ENCODE results near the gene LY6G6C.

The LY6G6C gene

DNA sequence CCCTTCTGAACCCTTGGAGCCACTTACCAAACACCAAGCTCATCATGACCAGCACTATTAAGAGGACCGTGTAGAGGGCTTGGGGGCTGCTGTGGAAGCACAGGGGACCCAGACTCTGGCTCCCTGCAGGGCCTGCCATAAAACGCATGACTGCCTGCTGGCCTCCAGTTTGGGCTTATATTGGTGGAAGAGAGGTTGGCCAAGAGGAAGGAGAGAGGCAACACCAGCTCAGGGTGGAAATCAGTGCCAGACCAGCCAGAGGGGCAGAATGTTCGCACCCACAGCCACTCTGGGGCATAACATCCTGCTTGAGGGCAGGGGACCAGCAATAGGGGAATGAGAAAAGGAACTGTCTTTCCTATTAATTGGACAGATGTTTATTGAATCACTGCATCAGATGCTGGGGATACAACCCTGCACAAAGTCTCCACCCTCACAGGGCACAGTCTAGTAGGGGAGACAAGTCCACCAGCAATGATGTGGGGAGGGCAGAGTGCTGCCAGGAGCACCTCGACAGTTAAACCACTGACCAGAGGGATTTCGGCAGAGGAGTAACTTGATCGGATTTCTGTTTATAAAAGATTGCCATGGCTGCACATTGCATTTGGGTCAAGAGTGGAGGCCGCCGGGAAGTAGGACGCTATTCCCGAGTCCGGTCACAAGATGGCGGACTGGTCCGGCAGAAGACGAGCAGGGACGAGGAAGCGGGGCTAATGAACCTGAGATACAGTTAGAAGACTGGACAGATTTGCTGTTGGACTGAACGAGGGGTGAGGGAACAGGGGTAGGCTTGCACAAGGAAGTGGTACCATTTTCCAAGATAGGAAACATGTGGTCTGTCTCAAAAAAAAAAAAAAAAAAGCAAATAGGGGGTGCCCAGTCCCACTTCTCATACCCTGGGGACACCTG is 41.1 kb downstream of the LY6G6C start, which contains the start of gene LY6G5C:
TSS of gene LY6G5C (minus strand) at position 842 of the 909 bp plus-strand sequence. CDS start at position 148, 694 bp downstream.
- peak; percentile 87 for DNase-seq (ENCODE audit: low spot score)

DNA sequence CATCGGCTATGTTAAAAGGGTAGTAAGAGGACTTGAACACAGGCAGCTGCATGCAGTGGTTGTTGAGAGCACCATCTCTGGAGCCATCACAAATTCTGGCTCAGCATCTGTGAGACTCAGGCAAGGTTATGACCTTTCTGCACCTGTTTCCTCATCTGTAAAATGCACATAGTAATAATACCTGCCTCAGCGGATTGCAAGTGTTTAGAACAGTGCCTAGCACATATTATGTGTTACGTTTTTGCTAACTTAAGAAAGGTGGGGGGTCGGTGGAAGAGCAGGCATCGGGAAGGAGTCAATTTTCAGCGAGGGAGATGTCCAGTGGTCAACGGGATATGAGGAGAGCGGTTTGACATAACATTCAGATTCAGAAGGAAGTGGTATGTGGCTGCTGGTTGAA is 43.6 kb downstream of the LY6G6C start:
- DNase-seq (ENCODE audit: low spot score) = no peak

DNA sequence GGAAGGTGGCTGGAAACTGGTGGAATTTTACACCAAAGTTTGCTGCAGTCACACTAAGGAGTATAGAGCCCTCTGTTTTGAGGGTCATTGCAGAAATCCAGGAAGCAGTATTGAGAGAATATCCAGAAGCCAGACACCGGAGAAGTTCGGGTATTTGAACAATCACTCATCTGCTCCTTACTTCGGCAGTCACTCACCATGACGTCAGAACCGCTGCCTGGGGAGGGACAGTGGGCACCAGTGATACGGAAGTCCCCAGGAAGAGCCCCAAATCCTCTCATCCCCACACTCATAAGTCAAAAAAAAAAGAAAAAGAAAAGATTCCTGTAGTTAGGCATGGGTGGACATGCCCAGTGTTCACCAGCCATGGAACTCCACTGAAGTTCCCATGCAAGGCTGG is 44.6 kb downstream of the LY6G6C start:
- no peak for DNase-seq (ENCODE audit: low spot score)

DNA sequence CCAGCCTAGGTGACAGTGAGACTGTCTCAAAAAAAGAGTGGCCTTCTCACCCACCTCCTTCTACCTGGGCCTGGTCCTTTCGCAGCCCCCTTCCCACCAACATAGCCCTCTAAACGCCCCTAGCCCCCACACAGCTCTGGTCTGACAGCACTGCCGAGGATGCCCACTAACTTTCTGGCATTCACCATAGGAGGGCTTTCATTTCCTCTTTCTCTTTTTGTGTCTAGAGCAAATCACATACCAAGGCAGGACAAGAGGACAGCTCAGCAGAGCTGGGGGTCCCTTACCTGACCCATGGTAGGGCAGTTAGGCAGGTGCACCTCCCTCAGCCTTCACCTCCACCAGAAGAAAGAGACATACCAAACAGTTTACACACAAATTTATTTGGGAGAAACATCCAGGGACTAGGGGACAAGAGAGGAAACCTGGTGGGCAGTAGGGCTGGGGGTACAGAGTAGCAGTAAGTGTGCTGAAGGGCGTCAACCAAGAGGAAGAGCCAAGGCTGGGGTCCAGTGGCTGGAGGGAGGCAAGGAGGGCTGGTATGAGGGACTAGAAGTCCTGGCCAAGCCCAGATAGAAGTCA is 45.1 kb downstream of the LY6G6C start:
- no peak for DNase-seq (ENCODE audit: low spot score)

DNA sequence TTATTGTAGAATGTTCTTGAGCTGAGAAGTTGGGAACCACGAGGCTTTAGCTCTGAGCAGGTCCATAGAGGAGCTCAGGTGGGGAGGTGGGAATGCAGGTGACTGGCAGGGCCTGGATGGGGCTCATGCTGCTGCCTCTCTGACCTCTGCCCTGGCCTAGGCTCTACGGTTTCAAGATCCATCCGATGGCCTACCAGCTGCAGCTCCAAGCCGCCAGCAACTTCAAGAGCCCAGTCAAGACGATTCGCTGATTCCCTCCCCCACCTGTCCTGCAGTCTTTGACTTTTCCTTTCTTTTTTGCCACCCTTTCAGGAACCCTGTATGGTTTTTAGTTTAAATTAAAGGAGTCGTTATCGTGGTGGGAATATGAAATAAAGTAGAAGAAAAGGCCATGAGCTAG is 51.9 kb downstream of the LY6G6C start, which contains the start of gene LY6G5B:
TSS of gene LY6G5B (plus strand) at position 301 of the 400 bp plus-strand sequence. CDS start 975 bp downstream, outside the sequence.
- no peak for DNase-seq (ENCODE audit: low spot score)
